ENCODE data around the gene ADCK2. TPM values are rescaled to one million over a fixed set of nuclear protein-coding genes. Genes with fewer than 3 reads are reported as not detected.

The ADCK2 gene
- total and polyA plus RNA-seq, 9 of the 15 experiments (the other 6 are each of a cell fraction or from before 2014, with no cell fraction given): 0.08 to 14.3 (median 9.7) TPM

DNA sequence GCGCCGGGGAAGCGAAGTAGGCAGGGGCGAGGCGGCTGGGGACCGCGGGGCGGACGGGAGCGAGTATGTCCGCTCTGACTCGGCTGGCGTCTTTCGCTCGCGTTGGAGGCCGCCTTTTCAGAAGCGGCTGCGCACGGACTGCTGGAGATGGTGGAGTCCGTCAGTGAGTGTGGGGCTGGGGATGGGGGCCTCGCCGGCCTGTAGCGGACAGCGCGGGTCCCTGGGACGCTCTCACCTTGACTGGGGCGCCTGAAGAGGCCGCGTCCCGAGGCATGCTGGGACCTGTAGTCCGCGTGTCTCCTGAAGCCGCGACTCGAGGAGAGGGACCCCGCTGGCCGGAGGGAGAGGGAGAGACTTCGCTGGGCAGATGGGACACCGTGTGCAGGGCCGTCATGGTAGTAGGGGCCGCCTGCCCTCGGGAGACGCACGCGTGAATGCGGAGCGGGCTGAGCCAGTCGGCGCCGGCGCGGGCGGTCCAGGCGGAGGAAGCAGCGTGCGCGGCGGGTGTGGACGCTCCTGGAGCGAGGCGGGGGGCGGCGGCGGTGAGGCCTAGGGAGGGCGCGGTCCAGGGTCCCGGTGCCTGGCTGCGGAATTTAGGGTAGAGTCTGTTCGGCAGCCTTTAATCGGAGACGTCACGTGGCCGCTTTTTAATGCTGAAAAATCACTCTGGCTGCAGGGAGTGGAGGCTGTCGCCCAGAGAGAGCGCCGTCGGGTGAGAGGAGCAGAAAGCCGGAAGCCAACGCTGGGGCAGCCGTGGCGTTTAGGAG is 24.1 kb downstream of the ADCK2 start, which contains the start of gene NDUFB2 (continued):
- TF ChIP-seq, protein P1, sequence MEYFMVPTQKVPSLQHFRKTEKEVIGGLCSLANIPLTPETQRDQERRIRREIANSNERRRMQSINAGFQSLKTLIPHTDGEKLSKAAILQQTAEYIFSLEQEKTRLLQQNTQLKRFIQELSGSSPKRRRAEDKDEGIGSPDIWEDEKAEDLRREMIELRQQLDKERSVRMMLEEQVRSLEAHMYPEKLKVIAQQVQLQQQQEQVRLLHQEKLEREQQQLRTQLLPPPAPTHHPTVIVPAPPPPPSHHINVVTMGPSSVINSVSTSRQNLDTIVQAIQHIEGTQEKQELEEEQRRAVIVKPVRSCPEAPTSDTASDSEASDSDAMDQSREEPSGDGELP (CRISPR knock-in tag; IDR thresholded peaks at IDR 0.05; ENCODE audit: borderline replicate concordance): peak; percentile 85
- no peak for TF ChIP-seq TRIM28 (IDR thresholded peaks at IDR 0.05)
- TF ChIP-seq BRCA1 (IDR thresholded peaks at IDR 0.05): no peak
- no peak for TF ChIP-seq BRCA1 (CRISPR knock-in tag; IDR thresholded peaks at IDR 0.05)
- TF ChIP-seq NFYB (IDR thresholded peaks at IDR 0.05; ENCODE audit: extremely low read depth, insufficient read length): no peak
- TF ChIP-seq EP400 (IDR thresholded peaks at IDR 0.05): peak; percentile 98
- 0 out of 2 replicates have a peak, but pooled peaks have one; percentile 45 for TF ChIP-seq NR4A1 (CRISPR knock-in tag; IDR thresholded peaks at IDR 0.05)
- peak; percentile 71; the same call in 1 of the 2 replicates for TF ChIP-seq NR4A1 (tag; IDR thresholded peaks at IDR 0.05)
- TF ChIP-seq XRCC5 (IDR thresholded peaks at IDR 0.05; ENCODE audit: low read depth, low read length): peak; percentile 83
- no peak for TF ChIP-seq HMG20B (CRISPR knock-in tag; IDR thresholded peaks at IDR 0.05)
- no peak for TF ChIP-seq BACH1 (tag; IDR thresholded peaks at IDR 0.05)
- no peak for TF ChIP-seq ZNF780A (CRISPR knock-in tag; IDR thresholded peaks at IDR 0.05)
- peak; percentile 84; the same call in 1 of the 2 replicates for TF ChIP-seq ZNF12 (CRISPR knock-in tag; IDR thresholded peaks at IDR 0.05)
- TF ChIP-seq CXXC5 (CRISPR knock-in tag; IDR thresholded peaks at IDR 0.05): peak; percentile 85
- 0 out of 2 replicates have a peak, but pooled peaks have one; percentile 33 for TF ChIP-seq JUNB (CRISPR knock-in tag; conservative IDR thresholded peaks at IDR 0.05)
- TF ChIP-seq, protein P2, sequence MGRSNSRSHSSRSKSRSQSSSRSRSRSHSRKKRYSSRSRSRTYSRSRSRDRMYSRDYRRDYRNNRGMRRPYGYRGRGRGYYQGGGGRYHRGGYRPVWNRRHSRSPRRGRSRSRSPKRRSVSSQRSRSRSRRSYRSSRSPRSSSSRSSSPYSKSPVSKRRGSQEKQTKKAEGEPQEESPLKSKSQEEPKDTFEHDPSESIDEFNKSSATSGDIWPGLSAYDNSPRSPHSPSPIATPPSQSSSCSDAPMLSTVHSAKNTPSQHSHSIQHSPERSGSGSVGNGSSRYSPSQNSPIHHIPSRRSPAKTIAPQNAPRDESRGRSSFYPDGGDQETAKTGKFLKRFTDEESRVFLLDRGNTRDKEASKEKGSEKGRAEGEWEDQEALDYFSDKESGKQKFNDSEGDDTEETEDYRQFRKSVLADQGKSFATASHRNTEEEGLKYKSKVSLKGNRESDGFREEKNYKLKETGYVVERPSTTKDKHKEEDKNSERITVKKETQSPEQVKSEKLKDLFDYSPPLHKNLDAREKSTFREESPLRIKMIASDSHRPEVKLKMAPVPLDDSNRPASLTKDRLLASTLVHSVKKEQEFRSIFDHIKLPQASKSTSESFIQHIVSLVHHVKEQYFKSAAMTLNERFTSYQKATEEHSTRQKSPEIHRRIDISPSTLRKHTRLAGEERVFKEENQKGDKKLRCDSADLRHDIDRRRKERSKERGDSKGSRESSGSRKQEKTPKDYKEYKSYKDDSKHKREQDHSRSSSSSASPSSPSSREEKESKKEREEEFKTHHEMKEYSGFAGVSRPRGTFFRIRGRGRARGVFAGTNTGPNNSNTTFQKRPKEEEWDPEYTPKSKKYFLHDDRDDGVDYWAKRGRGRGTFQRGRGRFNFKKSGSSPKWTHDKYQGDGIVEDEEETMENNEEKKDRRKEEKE (IDR thresholded peaks at IDR 0.05; ENCODE audit: borderline replicate concordance in 1 of 2, control insufficient read depth in 1 of 2, low read depth in 2 of 2, low read length in 1 of 2): no peak
- peak; percentile 44 for TF ChIP-seq ZNF766 (CRISPR knock-in tag; conservative IDR thresholded peaks at IDR 0.05)
- TF ChIP-seq CHD1 (IDR thresholded peaks at IDR 0.05; ENCODE audit: low read length): peak; percentile 68
- TF ChIP-seq, protein P3, sequence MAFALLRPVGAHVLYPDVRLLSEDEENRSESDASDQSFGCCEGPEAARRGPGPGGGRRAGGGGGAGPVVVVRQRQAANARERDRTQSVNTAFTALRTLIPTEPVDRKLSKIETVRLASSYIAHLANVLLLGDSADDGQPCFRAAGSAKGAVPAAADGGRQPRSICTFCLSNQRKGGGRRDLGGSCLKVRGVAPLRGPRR (CRISPR knock-in tag; IDR thresholded peaks at IDR 0.05): no peak
- TF ChIP-seq MTA1 (IDR thresholded peaks at IDR 0.05; ENCODE audit: borderline replicate concordance): peak; percentile 88; the same call in 1 of the 2 replicates
- no peak; the same call in 1 of the 2 replicates for TF ChIP-seq NCOA1 (IDR thresholded peaks at IDR 0.05; ENCODE audit: low read depth)
- TF ChIP-seq, protein P4, sequence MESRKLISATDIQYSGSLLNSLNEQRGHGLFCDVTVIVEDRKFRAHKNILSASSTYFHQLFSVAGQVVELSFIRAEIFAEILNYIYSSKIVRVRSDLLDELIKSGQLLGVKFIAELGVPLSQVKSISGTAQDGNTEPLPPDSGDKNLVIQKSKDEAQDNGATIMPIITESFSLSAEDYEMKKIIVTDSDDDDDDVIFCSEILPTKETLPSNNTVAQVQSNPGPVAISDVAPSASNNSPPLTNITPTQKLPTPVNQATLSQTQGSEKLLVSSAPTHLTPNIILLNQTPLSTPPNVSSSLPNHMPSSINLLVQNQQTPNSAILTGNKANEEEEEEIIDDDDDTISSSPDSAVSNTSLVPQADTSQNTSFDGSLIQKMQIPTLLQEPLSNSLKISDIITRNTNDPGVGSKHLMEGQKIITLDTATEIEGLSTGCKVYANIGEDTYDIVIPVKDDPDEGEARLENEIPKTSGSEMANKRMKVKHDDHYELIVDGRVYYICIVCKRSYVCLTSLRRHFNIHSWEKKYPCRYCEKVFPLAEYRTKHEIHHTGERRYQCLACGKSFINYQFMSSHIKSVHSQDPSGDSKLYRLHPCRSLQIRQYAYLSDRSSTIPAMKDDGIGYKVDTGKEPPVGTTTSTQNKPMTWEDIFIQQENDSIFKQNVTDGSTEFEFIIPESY (CRISPR knock-in tag; IDR thresholded peaks at IDR 0.05): peak; percentile 88
- TF ChIP-seq POLR2AphosphoS5 (IDR thresholded peaks at IDR 0.05; ENCODE audit: control insufficient read depth, insufficient read depth, low read depth, low read length): peak; percentile 94
